Measurements from ENCODE around the gene HOXC10.

The HOXC10 gene

DNA sequence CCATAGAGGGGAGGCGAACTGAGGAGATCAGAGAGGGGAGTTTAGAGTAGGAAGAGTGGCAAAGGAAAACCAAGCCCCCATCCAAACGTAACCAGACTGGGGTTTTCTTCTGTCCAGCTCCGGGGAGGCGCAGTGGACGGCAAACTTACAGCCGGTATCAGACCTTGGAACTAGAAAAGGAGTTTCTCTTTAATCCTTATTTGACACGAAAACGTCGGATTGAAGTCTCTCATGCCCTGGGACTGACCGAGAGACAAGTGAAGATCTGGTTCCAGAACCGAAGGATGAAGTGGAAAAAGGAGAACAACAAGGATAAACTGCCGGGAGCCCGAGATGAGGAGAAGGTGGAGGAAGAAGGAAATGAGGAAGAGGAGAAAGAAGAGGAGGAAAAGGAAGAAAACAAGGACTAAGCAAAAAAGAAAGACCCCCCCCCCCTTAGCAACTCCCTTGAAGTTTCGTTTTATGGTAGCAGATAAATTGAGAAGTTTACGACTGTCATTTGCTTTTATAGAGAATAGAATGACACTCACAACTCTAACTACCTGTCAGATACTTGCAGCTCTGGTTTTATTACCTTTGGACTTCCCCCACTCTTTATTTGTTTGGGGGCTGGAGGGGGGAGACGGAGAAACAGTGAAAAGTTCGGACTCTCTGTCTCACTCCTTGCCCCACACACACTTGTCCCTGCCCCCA lies 26.2 kb downstream of the HOXC10 start:
- no peak overlapping the region for H3K27ac ChIP-seq
- TF ChIP-seq CTCF (conservative IDR thresholded peaks at IDR 0.05): no peak

GRCh38 chr12:54011665-54012532 lies 27.0 kb downstream of the HOXC10 start:
- no peak overlapping the region for H3K27ac ChIP-seq
- no peak for TF ChIP-seq CTCF (conservative IDR thresholded peaks at IDR 0.05)

DNA sequence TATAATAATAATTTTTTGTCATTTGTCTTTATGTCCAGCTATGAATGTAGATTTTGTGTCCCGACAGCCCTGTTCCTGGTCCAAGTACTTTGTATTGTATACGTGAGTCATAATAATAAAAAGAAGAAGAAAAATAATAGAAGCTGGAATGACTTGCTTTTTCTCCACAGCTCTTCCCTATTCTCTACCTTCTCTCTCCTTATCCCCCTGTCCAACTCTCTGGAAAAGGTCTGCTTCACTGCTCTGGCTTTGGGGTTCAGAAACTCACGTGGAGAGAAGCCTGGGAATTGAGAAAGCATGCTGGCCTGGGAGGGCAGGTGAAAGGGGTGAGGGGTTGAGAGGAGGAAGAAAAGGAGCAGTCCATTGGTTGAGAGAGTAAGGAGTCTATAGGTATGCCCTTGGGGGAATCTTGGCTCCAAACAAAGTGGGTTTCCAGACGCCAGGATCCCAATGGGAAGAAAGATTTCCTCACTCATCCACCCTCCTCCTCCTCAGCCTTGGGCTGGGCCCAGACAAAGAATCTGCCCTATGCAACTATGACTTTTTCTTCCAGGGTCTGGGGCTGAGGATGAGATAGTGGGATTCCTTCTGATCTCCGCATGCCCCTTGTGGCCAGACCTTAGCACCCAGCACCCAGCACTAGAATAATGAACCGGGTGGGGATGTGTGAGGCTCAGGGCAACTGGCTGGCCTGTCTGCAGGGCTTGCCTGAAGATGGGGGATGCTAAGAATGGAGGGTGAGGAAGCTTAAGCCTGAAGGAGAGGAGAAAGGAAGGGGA lies 27.9 kb downstream of the HOXC10 start:
- H3K27ac ChIP-seq: no peak overlapping the region
- TF ChIP-seq CTCF (conservative IDR thresholded peaks at IDR 0.05): no peak

GRCh38 chr12:54014377-54015017 lies 29.6 kb downstream of the HOXC10 start:
- TF ChIP-seq CTCF (conservative IDR thresholded peaks at IDR 0.05): no peak
- no peak overlapping the region for H3K27ac ChIP-seq

GRCh38 chr12:54015018-54015931 lies 30.3 kb downstream of the HOXC10 start:
- peak overlapping the region; percentile 97; the same call in 1 of the 2 replicates for H3K27ac ChIP-seq
- no peak for TF ChIP-seq CTCF (conservative IDR thresholded peaks at IDR 0.05)

- H3K27ac ChIP-seq: peak overlapping the region; percentile 97
- TF ChIP-seq CTCF (conservative IDR thresholded peaks at IDR 0.05): no peak
These were observed 31.1 kb downstream of the HOXC10 start for GRCh38 chr12:54016051-54016450.
